PFSK-1 (cell line): ENCODE data around the gene AP1B1.
A peak's percentile ranks its signal among the peaks of the same experiment; 100 is the strongest.

ENCODE experiments used
- FOXP2 ChIP-seq: optimal IDR thresholded peaks from 2 replicates; pipeline ENCODE3; 2011; ENCODE audit warnings: borderline replicate concordance, control low read depth, inconsistent platforms; ENCODE audit not compliant: insufficient read depth; ENCODE audit errors: extremely low read length, extremely low read depth
- POLR2AphosphoS5 ChIP-seq: IDR thresholded peaks from 2 replicates; pipeline ENCODE4 v1.6.1; 2012; ENCODE audit warnings: low read depth, mild to moderate bottlenecking, control low read depth, low read length, moderate library complexity
- REST ChIP-seq, 2 experiments: IDR thresholded peaks; 2 replicates each; pipeline versions ENCODE4 v1.6.1 to v1.8.0; 2011 to 2012; ENCODE audit warnings: low read depth in 2 of 2, low read length in 2 of 2, control low read depth in 1 of 2, inconsistent platforms in 1 of 2, mild to moderate bottlenecking in 1 of 2, moderate library complexity in 1 of 2; ENCODE audit not compliant: insufficient read depth in 1 of 2
- SIN3A ChIP-seq: IDR thresholded peaks from 2 replicates; pipeline ENCODE4 v1.6.1; 2012; ENCODE audit warnings: mild to moderate bottlenecking, low read length, moderate library complexity, borderline replicate concordance; ENCODE audit not compliant: insufficient read depth
- TAF1 ChIP-seq: IDR thresholded peaks from 2 replicates; pipeline ENCODE4 v1.6.1; 2012; ENCODE audit warnings: low read length, control low read depth, borderline replicate concordance; ENCODE audit not compliant: insufficient read depth

GRCh38 chr22:29310863-29311339 is 77.5 kb downstream of the AP1B1 start:
- TF ChIP-seq TAF1 (no peak), REST (IDR thresholded peaks at IDR 0.05; ENCODE audit: insufficient read depth in 1 of 2, low read depth in 2 of 2, low read length in 2 of 2) (no peak), SIN3A (peak; percentile 96; the same call in 1 of the 2 replicates), POLR2AphosphoS5 (no peak), FOXP2 (peak; percentile 93)
